GM12878 (cell line): ENCODE data around the gene SHROOM1. TPM values are rescaled to one million over a fixed set of nuclear protein-coding genes. Genes with fewer than 3 reads are reported as not detected.

Experiments used
- CHD1 ChIP-seq: IDR thresholded peaks from 2 replicates; pipeline ENCODE4 v1.6.1; 2012; ENCODE audit warnings: low read depth, low read length, improper control_type of control experiment
- CUX1 ChIP-seq: IDR thresholded peaks from 2 replicates; pipeline ENCODE4 v1.6.1; 2012; ENCODE audit warnings: improper control_type of control experiment, low read depth, low read length; ENCODE audit not compliant: insufficient replicate concordance
- E4F1 ChIP-seq: fragments of 450-650 bp; IDR thresholded peaks from 2 replicates; pipeline ENCODE4 v1.6.1; 2018; ENCODE audit warnings: borderline replicate concordance, mild to moderate bottlenecking; ENCODE audit not compliant: partially characterized antibody
- EED ChIP-seq: sonication (generic); IDR thresholded peaks from 2 replicates; pipeline ENCODE4 v1.6.1; 2016; ENCODE audit warnings: antibody characterized with exemption, low read depth
- EZH2 ChIP-seq: IDR thresholded peaks from 2 replicates; pipeline ENCODE4 v1.6.1; 2012; ENCODE audit warnings: low read depth, mild to moderate bottlenecking, control low read depth, inconsistent platforms, low read length, borderline replicate concordance; ENCODE audit not compliant: control insufficient read depth
- IKZF1 ChIP-seq: fragments of 450-650 bp; conservative IDR thresholded peaks from 2 replicates; pipeline ENCODE4 v1.6.1; 2017; ENCODE audit warnings: antibody characterized with exemption, mild to moderate bottlenecking
- LARP7 ChIP-seq: fragments of 450-650 bp; IDR thresholded peaks from 2 replicates; pipeline ENCODE4 v1.6.1; 2017; ENCODE audit warnings: mild to moderate bottlenecking
- NFIC ChIP-seq: IDR thresholded peaks from 2 replicates; pipeline ENCODE4 v1.6.1; 2012; ENCODE audit warnings: low read depth, mild to moderate bottlenecking, inconsistent platforms, low read length, moderate library complexity
- NKRF ChIP-seq: fragments of 450-650 bp; conservative IDR thresholded peaks from 2 replicates; pipeline ENCODE4 v1.6.1; 2017; ENCODE audit warnings: mild to moderate bottlenecking, moderate library complexity
- NR2C2 ChIP-seq: IDR thresholded peaks from 2 replicates; pipeline ENCODE4 v1.6.1; 2011; ENCODE audit warnings: borderline replicate concordance, low read depth; ENCODE audit not compliant: control insufficient read depth, insufficient read length
- SIX5 ChIP-seq: IDR thresholded peaks from 2 replicates; pipeline ENCODE4 v1.6.1; 2011; ENCODE audit warnings: mild to moderate bottlenecking, low read depth, low read length, moderate library complexity; ENCODE audit not compliant: severe bottlenecking
- SUZ12 ChIP-seq: fragments of 200-600 bp; sonication (generic); IDR thresholded peaks from one replicate; pipeline ENCODE4 v1.6.1; 2018; ENCODE audit warnings: antibody characterized with exemption, mild to moderate bottlenecking; ENCODE audit not compliant: unreplicated experiment
- TCF3 ChIP-seq: IDR thresholded peaks from 2 replicates; pipeline ENCODE4 v1.6.1; 2012; ENCODE audit warnings: low read depth, mild to moderate bottlenecking, low read length, borderline replicate concordance; ENCODE audit not compliant: insufficient read depth
- YY1 ChIP-seq: IDR thresholded peaks from 2 replicates; pipeline ENCODE4 v1.6.1; 2011; ENCODE audit warnings: low read depth, mild to moderate bottlenecking, low read length
- polyA plus RNA-seq, 11 experiments: library from polyadenylated mRNA; depleted of rRNA in 4 of 11; unstranded in 6 of 11; stranded (reverse) in 5 of 11; fragments of >200 nt; fragmentation: Nextera tagmentation in 4 of 11; fragmentation: Illumina TruSeq in 1 of 11; extraction: Ambion mirVana in 4 of 11; extraction: Trizol in 1 of 11; gene quantifications; 1 replicate in 1 of 11; 2 replicates in 10 of 11; pipeline versions ENCODE4 v1.2.1 to v1.2.3, GENCODE V29; 2011 to 2016; ENCODE audit warnings: inconsistent platforms in 2 of 11, missing spikeins in 2 of 11, low read depth in 1 of 11
- total RNA-seq, 4 experiments: library from RNA; depleted of rRNA in 3 of 4; stranded (reverse); fragments of >200 nt in 3 of 4; fragmentation: Illumina TruSeq in 1 of 4; extraction: Trizol in 1 of 4; gene quantifications; 2 replicates each; pipeline versions ENCODE4 v1.2.1 to v1.2.3, GENCODE V29; 2013 to 2021

The SHROOM1 gene
- total and polyA plus RNA-seq, 10 of the 15 experiments (the other 5 are each of a cell fraction or from before 2014, with no cell fraction given): 0.05 to 3.9 (median 1.3) TPM

GRCh38 chr5:132813599-132814502, 16.6 kb downstream of the SHROOM1 start (continued):
- no peak for TF ChIP-seq NR2C2
- TF ChIP-seq E4F1: no peak
- no peak for TF ChIP-seq NKRF
- TF ChIP-seq EZH2: no peak
- no peak for TF ChIP-seq CHD1
- TF ChIP-seq EED: no peak
- TF ChIP-seq LARP7: no peak
- TF ChIP-seq NFIC: no peak
- no peak for TF ChIP-seq YY1
- peak; percentile 32 for TF ChIP-seq SUZ12
- no peak for TF ChIP-seq SIX5
- TF ChIP-seq TCF3: no peak
- TF ChIP-seq CUX1: no peak
- TF ChIP-seq IKZF1: peak; percentile 92
